GM19467 (cell line): Measurements from ENCODE around the gene MRC1.

Source experiments
- ATAC-seq: cut with Tn5 transposase; IDR thresholded peaks from one replicate; pipeline ENCODE4 v1.9.1; 2021; ENCODE audit warnings: mild to moderate bottlenecking, moderate library complexity; ENCODE audit not compliant: unreplicated experiment

MRC1 gene

GRCh38 chr10:17808971-17809841, at the start of gene MRC1:
Gene MRC1, plus strand, starts transcription at chr10:17809348. Its CDS starts 118 bp downstream, at chr10:17809466.
- ATAC-seq, result no peak

- no peak for ATAC-seq
These were observed 45.0 kb upstream of the MRC1 start for GRCh38 chr10:17764142-17764541.

- ATAC-seq, result no peak
These were observed 43.5 kb upstream of the MRC1 start for GRCh38 chr10:17765602-17766001.

DNA sequence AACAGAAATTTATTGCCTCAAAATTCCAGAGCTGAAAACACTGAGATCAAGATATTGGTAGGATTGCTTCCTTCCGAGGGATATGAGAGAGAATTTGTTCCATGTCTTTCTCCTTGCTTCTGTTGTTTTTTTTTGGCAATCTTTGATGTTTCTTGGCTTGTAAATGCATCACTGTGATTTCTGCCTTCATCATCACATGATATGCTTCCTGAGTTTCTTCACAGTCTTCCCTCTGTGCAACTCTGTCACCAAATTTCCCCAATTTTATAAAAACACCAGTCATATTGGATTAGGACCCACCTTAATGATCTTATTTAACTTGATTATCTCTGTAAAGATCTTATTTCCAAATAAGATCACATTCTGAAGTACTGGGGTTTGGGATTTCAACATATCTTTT, 42.4 kb upstream of the MRC1 start:
- ATAC-seq, result no peak

DNA sequence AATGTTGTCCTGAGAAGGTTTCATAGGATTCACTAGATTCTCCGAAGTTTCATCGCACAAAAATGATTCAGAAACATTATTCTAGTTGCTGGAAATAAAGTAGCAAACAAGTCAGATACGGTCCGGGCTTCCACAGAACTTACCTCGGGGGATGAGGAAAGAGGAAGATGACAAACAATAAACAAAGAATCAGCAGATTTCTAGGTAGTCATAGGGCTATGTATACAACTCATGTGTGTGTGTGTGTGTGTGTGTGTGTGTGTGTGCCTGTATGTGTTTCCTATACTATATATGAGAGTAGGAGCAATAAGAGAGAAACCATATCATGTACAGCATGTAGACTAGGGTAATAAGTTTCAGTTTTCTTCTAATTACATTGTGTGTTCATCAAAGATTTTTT, 40.7 kb upstream of the MRC1 start:
- ATAC-seq, result no peak

DNA sequence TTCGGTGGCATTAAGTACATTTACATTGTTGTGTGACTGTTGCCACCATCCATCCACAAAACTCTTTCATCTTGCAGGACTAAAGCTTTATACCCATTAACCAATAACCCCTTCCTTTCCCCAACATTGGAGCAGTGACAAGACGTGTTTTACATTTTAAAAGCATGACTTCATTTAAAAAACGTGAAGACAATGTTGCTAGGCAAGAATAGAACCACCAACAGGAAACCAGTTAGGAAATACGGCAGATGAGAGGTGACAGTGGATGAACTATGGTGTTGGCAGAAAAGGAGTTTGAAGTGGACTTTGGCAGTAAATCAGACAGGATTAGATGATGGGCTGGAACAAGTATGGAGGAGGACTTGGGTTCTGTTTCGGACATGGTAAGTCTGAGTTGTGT, 40.2 kb upstream of the MRC1 start:
- ATAC-seq, result no peak

DNA sequence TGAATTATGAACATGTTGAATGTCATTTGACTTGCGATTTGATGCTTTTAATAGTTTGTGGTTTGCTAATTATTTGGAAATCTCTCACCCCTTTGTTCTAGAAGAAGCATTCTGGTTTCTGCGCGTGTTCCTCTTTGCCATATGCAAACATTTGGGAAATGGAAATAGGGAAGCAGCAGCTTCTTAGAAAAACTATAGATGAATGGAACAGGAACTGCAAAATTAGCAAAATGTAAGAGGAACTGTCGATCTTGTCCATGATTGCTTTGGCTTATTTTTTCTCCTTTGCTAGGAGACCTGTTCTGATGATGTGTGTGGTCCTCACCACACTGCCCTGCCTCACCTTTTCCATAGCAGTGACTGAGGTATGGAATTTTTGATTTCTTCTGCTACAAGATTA, 38.1 kb upstream of the MRC1 start:
- ATAC-seq, result no peak

DNA sequence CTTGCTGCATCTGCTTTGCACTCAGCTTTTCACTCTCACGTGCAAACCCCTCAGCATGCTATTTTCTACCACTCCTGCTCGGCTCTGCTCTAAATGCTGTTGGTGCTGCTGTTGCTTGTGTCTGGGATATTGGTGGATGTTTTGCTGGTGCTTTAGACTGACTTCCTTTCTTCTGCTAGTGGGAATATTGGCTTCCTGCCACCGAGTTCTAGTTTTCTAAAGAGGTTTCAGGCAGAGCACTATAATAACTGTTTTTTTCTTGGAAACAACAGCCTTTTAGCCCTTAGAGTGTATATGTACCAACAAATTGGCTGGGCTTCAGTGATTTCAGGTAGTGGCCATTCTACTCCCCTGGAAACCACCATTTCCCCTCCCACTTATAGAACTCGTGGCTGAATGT, 29.4 kb upstream of the MRC1 start:
- ATAC-seq, result no peak

DNA sequence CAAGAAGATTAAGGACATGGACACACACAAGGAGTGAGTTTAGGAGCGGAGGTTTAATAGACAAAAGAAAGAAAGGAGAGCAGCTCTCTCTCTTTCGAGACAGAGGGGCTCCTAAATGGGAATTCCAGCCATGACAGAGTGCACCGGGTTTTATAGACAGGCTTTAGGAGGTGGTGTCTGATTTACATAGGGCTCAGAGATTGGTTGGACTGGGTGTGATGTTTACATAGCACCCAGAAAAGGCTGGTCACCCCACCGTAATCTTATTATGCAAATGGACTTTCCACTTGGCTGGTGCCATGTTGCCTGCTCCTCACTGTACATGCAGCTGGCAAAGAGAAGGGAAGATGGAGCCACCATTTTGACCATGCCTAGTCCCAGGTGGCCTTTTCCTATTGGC, 28.4 kb upstream of the MRC1 start:
- ATAC-seq, result no peak

GRCh38 chr10:17781856-17782255, 27.3 kb upstream of the MRC1 start:
- no peak for ATAC-seq

DNA sequence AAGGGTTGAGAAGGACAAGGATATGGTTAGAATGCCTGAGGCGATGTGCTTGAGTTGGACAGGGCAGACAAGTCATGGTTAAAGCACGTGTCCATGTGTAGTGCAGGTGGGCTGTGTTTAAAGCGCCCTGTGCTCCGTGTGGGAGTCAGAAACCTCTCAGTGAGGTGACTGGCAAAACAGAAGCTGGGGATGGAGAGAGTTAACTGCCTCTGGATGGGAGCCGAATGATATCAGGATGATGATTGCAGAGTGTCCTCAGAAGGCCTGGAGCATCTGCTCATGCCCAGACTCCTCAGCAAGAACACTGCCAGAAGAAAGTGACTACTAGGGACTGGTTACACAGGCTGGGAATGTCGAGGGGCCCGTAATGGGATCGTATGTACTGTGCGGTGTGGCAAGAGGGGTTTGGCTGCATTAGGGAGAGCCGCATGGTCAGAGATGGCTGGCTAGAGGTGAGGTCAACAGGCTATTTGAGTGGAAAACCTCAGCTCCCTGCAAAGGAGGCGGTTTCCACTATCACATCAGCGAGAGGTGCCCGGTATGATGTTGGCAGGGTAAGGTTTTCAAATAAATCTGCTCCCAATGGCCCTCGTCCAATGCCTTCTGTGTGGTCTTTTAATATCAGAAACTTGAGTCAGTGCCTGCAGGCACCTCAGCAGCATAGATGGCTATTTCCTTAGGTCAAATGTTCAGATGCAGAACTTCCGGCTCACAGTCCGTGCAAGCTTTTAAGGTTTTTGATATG, 26.1 kb upstream of the MRC1 start:
- ATAC-seq, result no peak

DNA sequence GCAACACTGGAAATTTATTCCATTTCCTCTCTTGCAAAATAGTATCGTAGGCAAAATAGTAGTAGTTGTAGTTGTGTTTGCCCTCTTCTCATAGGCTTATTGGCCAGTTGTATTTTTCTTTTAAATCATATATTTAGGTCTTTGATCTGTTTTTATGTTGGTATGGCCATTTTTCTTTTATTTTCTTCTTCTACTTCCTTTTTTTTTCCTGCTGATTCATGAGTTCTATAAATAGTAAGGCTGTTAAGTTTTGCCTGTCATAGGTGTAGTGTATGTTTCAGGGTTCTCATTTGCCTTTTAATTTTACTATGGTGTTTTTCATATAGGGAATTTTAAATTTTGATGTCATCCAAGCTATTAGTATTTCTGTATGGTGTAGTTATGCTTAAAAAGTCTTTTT, 25.4 kb upstream of the MRC1 start:
- ATAC-seq, result no peak

GRCh38 chr10:17784688-17785087, 24.5 kb upstream of the MRC1 start:
- no peak for ATAC-seq

GRCh38 chr10:17785276-17785930, 23.7 kb upstream of the MRC1 start:
- ATAC-seq, result no peak

DNA sequence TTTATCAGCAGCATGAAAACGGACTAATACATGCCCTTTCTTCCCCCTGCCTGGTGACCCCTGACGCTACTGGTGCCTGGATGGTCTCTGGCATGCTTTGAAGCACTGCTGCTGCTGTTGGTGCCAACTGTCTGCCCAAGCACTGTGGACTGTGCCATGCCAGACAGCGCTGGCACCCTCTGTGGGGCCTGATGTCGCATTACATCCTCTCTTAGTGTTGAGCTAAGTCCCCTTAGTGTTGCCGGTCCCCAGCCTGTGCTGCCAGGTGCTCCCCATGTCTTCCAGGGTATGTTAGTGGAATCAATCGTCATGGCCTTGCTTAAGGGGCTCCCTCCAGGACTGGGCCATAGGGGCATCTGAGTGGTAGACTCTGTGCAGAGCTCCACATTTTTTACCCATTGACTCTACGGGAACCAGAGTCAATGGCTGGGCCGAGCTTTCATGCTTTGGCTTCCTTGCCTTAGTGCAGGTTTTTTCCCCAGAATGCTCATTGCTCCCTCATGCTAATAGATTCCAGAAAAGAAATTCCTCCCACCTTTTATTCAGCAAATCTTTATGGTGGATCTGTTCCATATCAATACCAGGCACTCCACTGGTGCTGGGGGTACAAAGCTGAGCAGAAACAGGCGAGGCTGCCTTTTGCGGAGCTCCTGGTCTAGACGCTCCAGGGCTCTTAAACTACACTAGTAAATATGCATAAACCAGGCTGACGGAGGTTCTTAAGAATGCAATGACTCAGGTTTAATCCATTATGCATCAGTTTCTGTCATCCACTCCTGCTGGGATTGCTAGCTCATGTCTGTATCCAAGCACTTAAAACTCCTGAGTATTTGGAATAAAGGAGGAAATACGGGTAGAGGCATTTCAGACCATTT, 21.8 kb upstream of the MRC1 start:
- ATAC-seq, result no peak

- no peak for ATAC-seq
These were observed 20.5 kb upstream of the MRC1 start for GRCh38 chr10:17788646-17789045.

- no peak for ATAC-seq
These were observed 19.8 kb upstream of the MRC1 start for GRCh38 chr10:17789396-17789795.

- no peak for ATAC-seq
These were observed 18.5 kb upstream of the MRC1 start for GRCh38 chr10:17790651-17791050.

DNA sequence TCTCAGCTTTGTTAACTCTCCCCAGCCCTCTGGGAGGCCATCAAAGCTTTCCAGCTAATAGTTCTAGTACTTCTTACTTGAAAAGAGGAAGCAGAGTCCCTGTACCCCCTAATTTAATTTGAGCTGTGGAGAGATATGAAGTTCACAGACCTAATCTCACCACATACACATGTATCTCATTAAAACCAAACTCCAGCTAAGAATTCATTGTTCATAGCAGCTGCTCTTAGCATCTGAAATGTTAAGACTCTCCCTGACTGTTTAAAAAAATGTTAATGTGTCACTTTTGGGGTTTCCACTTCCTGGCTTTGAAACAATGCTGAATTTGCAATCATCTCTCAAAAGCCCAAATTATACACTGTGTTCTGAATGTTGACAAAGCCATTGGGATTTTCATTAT, 16.2 kb upstream of the MRC1 start:
- no peak for ATAC-seq

DNA sequence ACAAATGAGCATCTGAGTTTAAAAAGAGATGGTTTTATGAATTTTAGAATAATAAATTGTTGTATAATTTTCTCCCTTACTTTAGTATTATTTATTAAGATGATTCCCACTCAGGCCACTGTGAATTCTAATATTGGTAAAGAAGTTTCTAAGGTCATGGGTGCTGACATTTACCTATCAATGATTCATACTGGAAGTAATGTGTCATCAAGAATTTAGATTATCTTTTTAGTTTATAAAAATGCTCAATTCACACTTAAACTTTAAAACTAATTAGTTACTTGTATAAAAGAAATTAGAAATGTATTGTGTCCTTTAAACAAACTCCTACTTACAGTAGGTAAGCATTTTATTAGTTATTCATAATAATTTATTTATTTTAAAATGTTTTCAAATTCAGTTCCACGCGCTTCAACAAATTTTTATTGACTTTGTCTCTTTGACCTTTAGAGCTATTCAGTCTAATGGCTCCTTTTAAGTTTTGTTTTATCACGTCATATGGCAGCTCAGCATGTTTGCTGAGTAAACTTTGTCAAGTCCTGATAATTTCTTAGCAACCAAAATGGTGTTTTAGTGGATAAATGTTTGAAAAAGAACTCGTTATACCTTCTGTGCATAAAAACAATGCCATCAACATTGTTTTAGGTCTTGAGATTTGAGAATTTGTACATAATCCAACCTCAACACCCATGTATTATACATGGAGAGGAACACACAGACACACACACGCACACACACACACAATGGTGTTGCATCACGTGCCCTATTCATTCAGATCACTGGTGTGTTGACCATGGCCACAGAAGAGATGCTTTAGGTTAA, 15.1 kb upstream of the MRC1 start:
- ATAC-seq, result no peak
